Activated CD4-positive, CD25-positive, alpha-beta regulatory T cell treated with anti-CD3 and anti-CD28 coated beads, Interleukin-2, amount 50 U/mL, for 24 hours (primary cell): Measurements from ENCODE around the gene LYSMD4.

ENCODE experiments used
- ATAC-seq, 2 donors: fragments of 150-1000 bp; cut with Tn5 transposase; one replicate each; pipeline ENCODE4 v1.10.0; 2021; ENCODE audit warnings: mild to moderate bottlenecking in 1 of 2, moderate library complexity in 1 of 2

The LYSMD4 gene

GRCh38 chr15:99731336-99732123 lies 1.7 kb downstream of the LYSMD4 start:
- no peak for ATAC-seq

GRCh38 chr15:99729920-99730319 lies 3.3 kb downstream of the LYSMD4 start:
- ATAC-seq, result no peak

- ATAC-seq, result no peak
These were observed 3.9 kb downstream of the LYSMD4 start for GRCh38 chr15:99729327-99729726.

GRCh38 chr15:99728916-99729315 lies 4.3 kb downstream of the LYSMD4 start:
- no peak for ATAC-seq

GRCh38 chr15:99727733-99728132 lies 5.5 kb downstream of the LYSMD4 start:
- no peak for ATAC-seq

- no peak for ATAC-seq
These were observed 5.9 kb downstream of the LYSMD4 start for GRCh38 chr15:99727330-99727729.

GRCh38 chr15:99726333-99726732 lies 6.9 kb downstream of the LYSMD4 start:
- ATAC-seq, result no peak

- ATAC-seq, result no peak
These were observed 10.8 kb downstream of the LYSMD4 start for GRCh38 chr15:99722406-99722805.

GRCh38 chr15:99721896-99722295 lies 11.3 kb downstream of the LYSMD4 start:
- no peak for ATAC-seq

GRCh38 chr15:99721104-99721778 lies 12.0 kb downstream of the LYSMD4 start:
- no peak for ATAC-seq

- ATAC-seq, result no peak
These were observed 12.7 kb downstream of the LYSMD4 start for GRCh38 chr15:99720533-99720932.

GRCh38 chr15:99719096-99719541 lies 14.1 kb downstream of the LYSMD4 start:
- ATAC-seq, result peak; percentile 53 to 72

- no peak for ATAC-seq
These were observed 14.8 kb downstream of the LYSMD4 start for GRCh38 chr15:99718421-99718820.

- ATAC-seq, result peak; percentile 25 to 46
These were observed 15.9 kb downstream of the LYSMD4 start for GRCh38 chr15:99717161-99718009.

- ATAC-seq, result no peak
These were observed 16.6 kb downstream of the LYSMD4 start for GRCh38 chr15:99716540-99717095.

- ATAC-seq, result no peak
These were observed 20.8 kb downstream of the LYSMD4 start for GRCh38 chr15:99712415-99712814.

GRCh38 chr15:99711625-99712024 lies 21.6 kb downstream of the LYSMD4 start:
- ATAC-seq, result no peak

- ATAC-seq, result no peak
These were observed 23.8 kb downstream of the LYSMD4 start for GRCh38 chr15:99709243-99709986.

- no peak for ATAC-seq
These were observed 24.7 kb downstream of the LYSMD4 start for GRCh38 chr15:99708563-99708962.

- ATAC-seq, result peak; percentile 82 to 84
These were observed 25.6 kb downstream of the LYSMD4 start for GRCh38 chr15:99707473-99708270.
